ENCODE data around the gene RND1.
"Not testable (repeated sequence)": the region's sequence is repeated elsewhere in the genome, so short reads cannot be mapped to it uniquely, and the experiment has no call there.

The RND1 gene

GRCh38 chr12:48865281-48866051 lies at the start of gene RND1:
TSS of gene RND1 (minus strand) at chr12:48865870. CDS start at chr12:48865767, 103 bp downstream.
- DNase-seq: peak; percentile 90

GRCh38 chr12:48910196-48910595 lies 44.5 kb upstream of the RND1 start:
- no peak for DNase-seq

GRCh38 chr12:48909698-48910097 lies 44.0 kb upstream of the RND1 start:
- not testable (repeated sequence) for DNase-seq

GRCh38 chr12:48907245-48907644 lies 41.6 kb upstream of the RND1 start:
- no peak for DNase-seq

- peak; percentile 89 for DNase-seq
Measured at GRCh38 chr12:48903982-48904411, 38.3 kb upstream of the RND1 start.

GRCh38 chr12:48903363-48903981 lies 37.8 kb upstream of the RND1 start:
- DNase-seq: no peak

GRCh38 chr12:48901278-48901677 lies 35.6 kb upstream of the RND1 start:
- no peak for DNase-seq

GRCh38 chr12:48899651-48900050 lies 34.0 kb upstream of the RND1 start:
- DNase-seq: no peak

- DNase-seq: no peak
Measured at GRCh38 chr12:48894271-48894670, 28.6 kb upstream of the RND1 start.

GRCh38 chr12:48890657-48891418 lies 25.2 kb upstream of the RND1 start:
- DNase-seq: peak; percentile 89

GRCh38 chr12:48889679-48890078 lies 24.0 kb upstream of the RND1 start:
- DNase-seq: no peak

- DNase-seq: no peak
Measured at GRCh38 chr12:48883305-48884161, 17.9 kb upstream of the RND1 start.

GRCh38 chr12:48882972-48883304 lies 17.3 kb upstream of the RND1 start:
- no peak for DNase-seq

GRCh38 chr12:48882315-48882687 lies 16.6 kb upstream of the RND1 start:
- DNase-seq: peak; percentile 55

- DNase-seq: no peak
Measured at GRCh38 chr12:48881686-48882314, 16.1 kb upstream of the RND1 start.

- no peak for DNase-seq
Measured at GRCh38 chr12:48880647-48881046, 15.0 kb upstream of the RND1 start.

GRCh38 chr12:48878548-48878947 lies 12.9 kb upstream of the RND1 start:
- no peak for DNase-seq

GRCh38 chr12:48875944-48876515 lies 10.4 kb upstream of the RND1 start:
- DNase-seq: no peak

GRCh38 chr12:48873534-48873933 lies 7.9 kb upstream of the RND1 start:
- not testable (repeated sequence) for DNase-seq

GRCh38 chr12:48873096-48873495 lies 7.4 kb upstream of the RND1 start:
- DNase-seq: no peak

- no peak for DNase-seq
Measured at GRCh38 chr12:48869191-48869590, 3.5 kb upstream of the RND1 start.

- DNase-seq: no peak
Measured at GRCh38 chr12:48868451-48868850, 2.8 kb upstream of the RND1 start.
